Aorta (tissue), 5 donors: ENCODE results near the gene GCDH. TPM values are rescaled to one million over a fixed set of nuclear protein-coding genes. Genes with fewer than 3 reads are reported as not detected.

Source experiments
- ATAC-seq: fragments of 200-7000 bp; cut with Tn5 transposase; one replicate; pipeline ENCODE4 v1.9.1; 2022; ENCODE audit warnings: moderate library complexity; ENCODE audit not compliant: low FRiP score
- DNase-seq, 2 donors: peaks; one replicate each; pipeline ENCODE4 v3.0.0-alpha.2; 2020
- H3K27ac ChIP-seq, 2 donors: one replicate each; pipeline ENCODE4 v1.5.1; 2013; ENCODE audit warnings: low read length in 2 of 2, mild to moderate bottlenecking in 2 of 2, moderate library complexity in 2 of 2, control low read depth in 1 of 2, inconsistent platforms in 1 of 2, low read depth in 1 of 2
- H3K27me3 ChIP-seq, 2 donors: one replicate each; pipeline ENCODE4 v1.6.1; 2013; ENCODE audit warnings: control low read depth in 1 of 2, low read length in 1 of 2, mild to moderate bottlenecking in 1 of 2, moderate library complexity in 1 of 2; ENCODE audit not compliant: insufficient read depth in 2 of 2, control insufficient read depth in 1 of 2
- H3K36me3 ChIP-seq, 2 donors: one replicate each; pipeline ENCODE4 v1.6.1; 2013; ENCODE audit warnings: control low read depth in 1 of 2, low read length in 1 of 2, mild to moderate bottlenecking in 1 of 2; ENCODE audit not compliant: insufficient read depth in 2 of 2, control insufficient read depth in 1 of 2
- H3K4me1 ChIP-seq, 2 donors: one replicate each; pipeline ENCODE4 v1.6.1; 2013; ENCODE audit warnings: low read length in 2 of 2, control low read depth in 1 of 2, mild to moderate bottlenecking in 1 of 2, moderate library complexity in 1 of 2; ENCODE audit not compliant: insufficient read depth in 2 of 2, control insufficient read depth in 1 of 2
- H3K4me3 ChIP-seq, 2 donors: one replicate each; pipeline ENCODE4 v1.5.1; 2013; ENCODE audit warnings: low read length in 2 of 2, control low read depth in 1 of 2, mild to moderate bottlenecking in 1 of 2
- H3K9me3 ChIP-seq: one replicate; pipeline ENCODE4 v1.6.1; 2013; ENCODE audit warnings: mild to moderate bottlenecking, low read length; ENCODE audit not compliant: control insufficient read depth
- WGBS, 2 donors: extraction: QIAGEN DNeasy Blood & Tissue Kit; methylation state at CpG; one replicate each; pipeline ENCODE4 v1.1.7; 2013; 5-methylcytosine and 5-hydroxymethylcytosine counted together
- intact Hi-C, 2 donors: fragments of 100-400 bp; cut with DNase I; formaldehyde crosslinking; loops; one replicate each; pipeline versions ENCODE4 v1.14.2 to v1.15.0; 2022
- microRNA-seq, 2 donors: library from miRNA; unstranded; fragments of <30 nt; microRNA quantifications; one replicate each; pipeline ENCODE4 v1.2.0, GENCODE V29; 2020
- polyA plus RNA-seq, 2 donors: library from polyadenylated mRNA; stranded (reverse); fragments of 200-250 nt; gene quantifications; one replicate each; pipeline ENCODE4 v1.2.3, GENCODE V29; 2013
- total RNA-seq, 2 donors: library from RNA; stranded (reverse); fragmentation: NEBNext Ultra II Directional; extraction: Animal tissue kit (Norgen Biotek cat#: 25700); gene quantifications; one replicate each; pipeline ENCODE4 v1.2.1, GENCODE V29; 2021
- donor health status: healthy with polysubstance abuse.
- donor health status: Bipolar disorder and iron deficiency.
- donor health status: DM: no; HTN: no; CAD: no.
- donor health status: DM: no; HTN: no; CAD: no.
- donor health status: DM: yes; HTN: yes; CAD: no.

The GCDH gene
- total and polyA plus RNA-seq, 4 donors: 15.1 to 29.1 (median 19.2) TPM

DNA sequence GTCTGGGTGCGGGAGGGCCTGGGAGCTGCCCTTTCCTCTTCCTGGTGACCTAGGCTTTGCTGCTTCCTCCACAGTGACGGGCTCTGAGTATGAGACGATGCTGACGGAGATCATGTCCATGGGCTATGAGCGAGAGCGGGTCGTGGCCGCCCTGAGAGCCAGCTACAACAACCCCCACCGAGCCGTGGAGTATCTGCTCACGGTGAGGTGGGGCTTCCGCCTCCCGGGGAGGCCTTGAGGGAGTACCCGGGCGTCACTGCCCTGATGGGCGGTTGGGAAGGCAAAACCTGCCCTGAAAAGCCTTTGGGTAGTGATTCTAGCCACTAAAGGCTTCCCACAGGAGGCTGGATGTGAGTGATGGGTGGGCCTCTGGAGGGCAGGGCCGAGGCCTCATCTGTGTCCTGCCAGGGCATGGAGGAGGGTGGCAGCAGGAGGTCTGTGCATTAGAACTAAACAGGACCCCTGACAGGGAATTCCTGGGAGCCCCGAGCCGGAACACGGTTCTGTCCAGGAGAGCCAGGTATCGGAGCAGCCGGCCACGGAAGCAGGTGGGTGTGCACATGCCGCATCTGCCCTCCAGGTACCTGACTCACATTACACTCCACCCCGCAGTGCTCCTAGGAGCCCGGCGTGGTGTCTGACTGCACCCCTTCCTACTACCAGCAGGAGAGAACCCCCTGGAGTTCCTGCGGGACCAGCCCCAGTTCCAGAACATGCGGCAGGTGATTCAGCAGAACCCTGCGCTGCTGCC is 57.8 kb downstream of the GCDH start:
- no peak for DNase-seq
- H3K36me3 ChIP-seq: peaks cover 0 to 11% of the 10 kb centered on the region in 2 donors
- intact Hi-C loops: no loop called here
- H3K27ac ChIP-seq: no peak overlapping the region
- no peaks in the 10 kb centered on the region for H3K4me1 ChIP-seq
- H3K9me3 ChIP-seq: no peaks in the 10 kb centered on the region
- H3K27me3 ChIP-seq: no peaks in the 10 kb centered on the region
- WGBS, 2 donors: 88 to 97% methylated on average over 30 of the region's 30 CpGs
- ATAC-seq: no peak
- H3K4me3 ChIP-seq: no peak overlapping the region

Small RNAs within 50 kb of the gene (microRNA-seq; reads per million reads assigned to microRNA genes)
- 0 reads per million in 2 donors for gene MIR5695
- 0 to 0.60 reads per million in 2 donors for gene MIR6515
- 0 reads per million in 2 donors for gene MIR6794

Other genes starting within 250 kb of the GCDH start
- 100 to 1,000 TPM in 1 of 2 donors, 10 to 100 TPM in 1; 74.8 to 111 TPM for gene MAN2B1, start 224.4 kb upstream of the GCDH start, total RNA-seq
- gene MAN2B1, start 224.4 kb upstream of the GCDH start, polyA plus RNA-seq: 10 to 100 TPM; 54.6 to 88.7 TPM
- gene WDR83, start 224.4 kb upstream of the GCDH start, total RNA-seq: 10 to 100 TPM in 1 of 2 donors, 1 to 10 TPM in 1; 7.1 to 11.8 TPM
- 10 to 100 TPM in 1 of 2 donors, 1 to 10 TPM in 1; 9.4 to 20.9 TPM for gene WDR83, start 224.4 kb upstream of the GCDH start, polyA plus RNA-seq
- 10 to 100 TPM; 50.1 to 74.0 TPM for gene DHPS, start 209.3 kb upstream of the GCDH start, total RNA-seq
- 10 to 100 TPM; 42.7 to 94.8 TPM for gene DHPS, start 209.3 kb upstream of the GCDH start, polyA plus RNA-seq
- not detected for gene GNG14, start 203.2 kb upstream of the GCDH start, total RNA-seq
- gene GNG14, start 203.2 kb upstream of the GCDH start, polyA plus RNA-seq: not detected
- 1 to 10 TPM; 1.9 to 4.8 TPM for gene FBXW9, start 194.5 kb upstream of the GCDH start, total RNA-seq
- 1 to 10 TPM; 4.1 to 5.4 TPM for gene FBXW9, start 194.5 kb upstream of the GCDH start, polyA plus RNA-seq
- gene TNPO2, start 167.2 kb upstream of the GCDH start, total RNA-seq: 10 to 100 TPM; 61.5 to 71.8 TPM
- 10 to 100 TPM; 15.2 to 38.5 TPM for gene TNPO2, start 167.2 kb upstream of the GCDH start, polyA plus RNA-seq
- gene TRIR, start 156.5 kb upstream of the GCDH start, total RNA-seq: 100 to 1,000 TPM; 119 to 121 TPM
- 100 to 1,000 TPM; 233 to 289 TPM for gene TRIR, start 156.5 kb upstream of the GCDH start, polyA plus RNA-seq
- gene GET3, start 153.7 kb upstream of the GCDH start, total RNA-seq: 10 to 100 TPM; 35.4 to 42.2 TPM
- 10 to 100 TPM; 61.2 to 70.6 TPM for gene GET3, start 153.7 kb upstream of the GCDH start, polyA plus RNA-seq
- gene BEST2, start 139.4 kb upstream of the GCDH start, total RNA-seq: not detected
- 1 to 10 TPM in 1 of 2 donors, not detected in 1; 2.5 TPM for gene BEST2, start 139.4 kb upstream of the GCDH start, polyA plus RNA-seq
- gene HOOK2, start 115.6 kb upstream of the GCDH start, total RNA-seq: 10 to 100 TPM; 28.5 to 45.5 TPM
- 10 to 100 TPM; 14.4 to 92.5 TPM for gene HOOK2, start 115.6 kb upstream of the GCDH start, polyA plus RNA-seq
- gene JUNB, start 99.7 kb upstream of the GCDH start, total RNA-seq: 100 to 1,000 TPM; 250 to 609 TPM
- gene JUNB, start 99.7 kb upstream of the GCDH start, polyA plus RNA-seq: 100 to 1,000 TPM in 1 of 2 donors, 10 to 100 TPM in 1; 97.0 to 623 TPM
- 100 to 1,000 TPM in 1 of 2 donors, 10 to 100 TPM in 1; 90.5 to 118 TPM for gene PRDX2, start 89.4 kb upstream of the GCDH start, total RNA-seq
- gene PRDX2, start 89.4 kb upstream of the GCDH start, polyA plus RNA-seq: 100 to 1,000 TPM; 151 to 202 TPM
- 1 to 10 TPM in 1 of 2 donors, not detected in 1; 1.2 TPM for gene THSD8, start 89.1 kb upstream of the GCDH start, total RNA-seq
- gene THSD8, start 89.1 kb upstream of the GCDH start, polyA plus RNA-seq: 1 to 10 TPM in 1 of 2 donors, not detected in 1; 2.5 TPM
- gene RNASEH2A, start 84.6 kb upstream of the GCDH start, total RNA-seq: 1 to 10 TPM; 2.9 to 7.2 TPM
- 1 to 10 TPM; 1.6 to 3.3 TPM for gene RNASEH2A, start 84.6 kb upstream of the GCDH start, polyA plus RNA-seq
- not detected for gene RTBDN, start 56.6 kb upstream of the GCDH start, total RNA-seq
- 1 to 10 TPM in 1 of 2 donors, not detected in 1; 2.0 TPM for gene RTBDN, start 56.6 kb upstream of the GCDH start, polyA plus RNA-seq
- under 1 TPM in 1 of 2 donors, not detected in 1; 0.54 TPM for gene MAST1, start 52.6 kb upstream of the GCDH start, total RNA-seq
- gene MAST1, start 52.6 kb upstream of the GCDH start, polyA plus RNA-seq: under 1 TPM in 1 of 2 donors, not detected in 1; 0.13 TPM
- gene DNASE2, start 9.7 kb upstream of the GCDH start, total RNA-seq: 10 to 100 TPM; 26.8 to 39.5 TPM
- 10 to 100 TPM; 27.4 to 49.9 TPM for gene DNASE2, start 9.7 kb upstream of the GCDH start, polyA plus RNA-seq
- gene KLF1, start 4.0 kb upstream of the GCDH start, total RNA-seq: under 1 TPM in 1 of 2 donors, not detected in 1; 0.39 TPM
- gene KLF1, start 4.0 kb upstream of the GCDH start, polyA plus RNA-seq: not detected
- gene SYCE2, start 28.1 kb downstream of the GCDH start, total RNA-seq: under 1 TPM; 0.42 to 0.51 TPM
- gene SYCE2, start 28.1 kb downstream of the GCDH start, polyA plus RNA-seq: under 1 TPM in 1 of 2 donors, not detected in 1; 0.15 TPM
- gene FARSA, start 42.6 kb downstream of the GCDH start, total RNA-seq: 10 to 100 TPM; 27.2 to 31.4 TPM
- 10 to 100 TPM; 19.7 to 23.2 TPM for gene FARSA, start 42.6 kb downstream of the GCDH start, polyA plus RNA-seq
- gene CALR, start 47.4 kb downstream of the GCDH start, total RNA-seq: 100 to 1,000 TPM; 649 to 778 TPM
- 100 to 1,000 TPM; 232 to 296 TPM for gene CALR, start 47.4 kb downstream of the GCDH start, polyA plus RNA-seq
- gene RAD23A, start 54.7 kb downstream of the GCDH start, total RNA-seq: 100 to 1,000 TPM in 1 of 2 donors, 10 to 100 TPM in 1; 80.7 to 106 TPM
- 100 to 1,000 TPM in 1 of 2 donors, 10 to 100 TPM in 1; 72.4 to 154 TPM for gene RAD23A, start 54.7 kb downstream of the GCDH start, polyA plus RNA-seq
- 10 to 100 TPM; 15.3 to 15.7 TPM for gene GADD45GIP1, start 66.1 kb downstream of the GCDH start, total RNA-seq
- 10 to 100 TPM; 30.9 to 40.6 TPM for gene GADD45GIP1, start 66.1 kb downstream of the GCDH start, polyA plus RNA-seq
- gene DAND5, start 78.4 kb downstream of the GCDH start, total RNA-seq: not detected
- under 1 TPM in 1 of 2 donors, not detected in 1; 0.13 TPM for gene DAND5, start 78.4 kb downstream of the GCDH start, polyA plus RNA-seq
- 100 to 1,000 TPM; 184 to 327 TPM for gene NFIX, start 104.3 kb downstream of the GCDH start, total RNA-seq
- 10 to 100 TPM; 45.5 to 49.8 TPM for gene NFIX, start 104.3 kb downstream of the GCDH start, polyA plus RNA-seq
- 10 to 100 TPM in 1 of 2 donors, 1 to 10 TPM in 1; 8.7 to 28.6 TPM for gene LYL1, start 211.7 kb downstream of the GCDH start, total RNA-seq
- 1 to 10 TPM; 7.3 to 9.3 TPM for gene LYL1, start 211.7 kb downstream of the GCDH start, polyA plus RNA-seq
- 10 to 100 TPM; 23.9 to 26.5 TPM for gene TRMT1, start 225.6 kb downstream of the GCDH start, total RNA-seq
- 10 to 100 TPM; 17.9 to 62.2 TPM for gene TRMT1, start 225.6 kb downstream of the GCDH start, polyA plus RNA-seq
- 10 to 100 TPM; 26.0 to 37.4 TPM for gene NACC1, start 227.1 kb downstream of the GCDH start, total RNA-seq
- 1 to 10 TPM; 5.0 to 7.8 TPM for gene NACC1, start 227.1 kb downstream of the GCDH start, polyA plus RNA-seq